K562 (cell line): ENCODE data around the gene FAM20B. TPM values are rescaled to one million over a fixed set of nuclear protein-coding genes. Genes with fewer than 3 reads are reported as not detected.

Experiments used
- E2F5 ChIP-seq: sonication (generic); formaldehyde crosslinking; IDR thresholded peaks from 2 replicates; pipeline ENCODE4 v1.8.0; 2022; ENCODE audit warnings: mild to moderate bottlenecking, missing genetic modification reagents
- JUN ChIP-seq, 2 experiments: sonication (generic) in 1 of 2; formaldehyde crosslinking in 1 of 2; IDR thresholded peaks; 2 replicates each; pipeline versions ENCODE4 v1.6.1 to v1.8.0; 2012 to 2022; ENCODE audit warnings: borderline replicate concordance in 2 of 2, mild to moderate bottlenecking in 2 of 2, improper control_type of control experiment in 1 of 2, low read depth in 1 of 2, low read length in 1 of 2, missing genetic modification reagents in 1 of 2
- MAX ChIP-seq: sonication (generic); formaldehyde crosslinking; IDR thresholded peaks from 2 replicates; pipeline ENCODE4 v1.9.0; 2022; ENCODE audit warnings: mild to moderate bottlenecking, missing genetic modification reagents
- NR3C1 ChIP-seq: sonication (generic); formaldehyde crosslinking; IDR thresholded peaks from 2 replicates; pipeline ENCODE4 v1.8.1; 2022; ENCODE audit warnings: missing genetic modification reagents
- SPI1 ChIP-seq: IDR thresholded peaks from 2 replicates; pipeline ENCODE4 v1.6.1; 2011; ENCODE audit warnings: low read depth, low read length, control low read depth, borderline replicate concordance
- ZBTB40 ChIP-seq, 2 experiments: fragments of 450-650 bp in 1 of 2; sonication (generic) in 1 of 2; formaldehyde crosslinking in 1 of 2; IDR thresholded peaks; 2 replicates each; pipeline versions ENCODE4 v1.7.1 to v1.9.0; 2016 to 2022; ENCODE audit warnings: inconsistent platforms in 1 of 2, mild to moderate bottlenecking in 1 of 2, missing genetic modification reagents in 1 of 2
- polyA plus RNA-seq, 8 experiments: library from polyadenylated mRNA; depleted of rRNA in 4 of 8; stranded (reverse) in 5 of 8; unstranded in 3 of 8; fragments of >200 nt; fragmentation: Nextera tagmentation in 2 of 8; fragmentation: Illumina TruSeq in 1 of 8; extraction: Ambion mirVana in 2 of 8; extraction: Trizol in 1 of 8; gene quantifications; 2 replicates each; pipeline versions ENCODE4 v1.2.1 to v1.2.3, GENCODE V29; 2011 to 2014; ENCODE audit warnings: inconsistent platforms in 1 of 8, missing spikeins in 1 of 8
- total RNA-seq, 7 experiments: library from RNA; depleted of rRNA in 6 of 7; stranded (reverse); fragments of >200 nt in 6 of 7; fragmentation: Illumina TruSeq in 2 of 7; extraction: Trizol in 2 of 7; gene quantifications; 2 replicates each; pipeline versions ENCODE4 v1.2.1 to v1.2.3, GENCODE V29; 2011 to 2021; ENCODE audit warnings: low replicate concordance in 1 of 7

The FAM20B gene
- total and polyA plus RNA-seq, 9 of the 15 experiments (the other 6 are each of a cell fraction or from before 2014, with no cell fraction given) = 7.2 to 67.5 (median 42.9) TPM

- TF ChIP-seq ZBTB40 (IDR thresholded peaks at IDR 0.05) (no peak), ZBTB40 (CRISPR knock-in tag; IDR thresholded peaks at IDR 0.05) (no peak), E2F5 (CRISPR knock-in tag) (no peak), NR3C1 (CRISPR knock-in tag) (no peak), JUN (IDR thresholded peaks at IDR 0.05; ENCODE audit: borderline replicate concordance, low read depth, low read length) (no peak), JUN (CRISPR knock-in tag; IDR thresholded peaks at IDR 0.05; ENCODE audit: borderline replicate concordance) (no peak), MAX (CRISPR knock-in tag) (no peak), SPI1 (no peak)
Observed at GRCh38 chr1:179038528-179039281, 13.0 kb downstream of the FAM20B start (continued).
